ENCODE data around the gene USP30. TPM values are rescaled to one million over a fixed set of nuclear protein-coding genes. Genes with fewer than 3 reads are reported as not detected.

The USP30 gene
- total RNA-seq, 1 experiment from 2014 or later: 4.0 TPM

DNA sequence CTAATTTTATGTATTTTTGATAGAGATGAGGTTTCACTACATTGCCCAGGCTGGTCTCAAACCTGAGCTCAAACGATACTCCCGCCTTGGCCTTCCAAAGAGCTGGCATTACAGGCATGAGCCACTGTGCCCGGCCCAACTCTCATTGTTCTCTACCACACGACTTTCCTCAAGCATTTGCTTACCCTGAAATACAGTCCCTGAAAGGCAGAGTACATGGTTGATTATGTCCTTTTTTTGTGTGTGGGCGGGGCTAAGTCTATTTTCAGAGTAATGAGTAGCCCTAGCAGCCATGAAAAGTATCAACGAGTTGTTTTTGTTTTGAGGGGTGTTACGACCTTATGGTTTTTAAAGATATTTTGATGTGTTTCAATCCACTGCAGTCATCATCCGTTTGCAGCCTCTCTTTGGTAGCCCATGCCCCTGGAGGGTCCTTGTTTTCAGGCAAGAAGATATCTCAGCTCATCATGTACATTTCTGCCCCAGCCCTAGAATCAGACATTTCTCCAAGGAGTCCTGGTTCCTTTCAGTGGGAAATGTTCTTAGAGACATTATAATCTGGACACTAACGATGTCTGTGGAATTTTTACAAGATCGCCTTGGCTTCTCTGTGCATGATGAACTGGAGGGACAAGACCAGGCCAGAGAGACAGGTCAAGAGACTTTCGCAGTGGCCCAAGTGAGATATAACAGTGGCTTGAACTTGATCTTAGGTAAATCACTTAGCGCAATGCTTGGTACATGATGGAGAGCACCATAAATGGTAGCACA is 72.7 kb downstream of the USP30 start:
- Mint-ChIP-seq H3K27me3 (ENCODE audit: insufficient read depth, unreplicated experiment) (no peaks in the 10 kb centered on the region), H3K4me1 (ENCODE audit: insufficient read depth, unreplicated experiment) (no peaks in the 10 kb centered on the region), H3K36me3 (ENCODE audit: insufficient read depth, unreplicated experiment) (peaks cover 4% of the 10 kb centered on the region), H3K4me3 (ENCODE audit: unreplicated experiment) (no peak overlapping the region), H3K27ac (ENCODE audit: low read depth, unreplicated experiment) (no peak overlapping the region), H3K9me3 (ENCODE audit: unreplicated experiment) (no peaks in the 10 kb centered on the region)
- intact Hi-C loops (cut with micrococcal nuclease): no loop called here
- ChIA-PET POLR2A (no interaction called here), CTCF (interaction anchor here (0.7 to 1.6 kb wide), 4 partner anchors 13 to 651 kb away, joined by 3 to 6 read pairs (median 4); no protein-coding TSS in a partner anchor)
- no peak for DNase-seq (ENCODE audit: unreplicated experiment)
- TF ChIP-seq, protein P1, sequence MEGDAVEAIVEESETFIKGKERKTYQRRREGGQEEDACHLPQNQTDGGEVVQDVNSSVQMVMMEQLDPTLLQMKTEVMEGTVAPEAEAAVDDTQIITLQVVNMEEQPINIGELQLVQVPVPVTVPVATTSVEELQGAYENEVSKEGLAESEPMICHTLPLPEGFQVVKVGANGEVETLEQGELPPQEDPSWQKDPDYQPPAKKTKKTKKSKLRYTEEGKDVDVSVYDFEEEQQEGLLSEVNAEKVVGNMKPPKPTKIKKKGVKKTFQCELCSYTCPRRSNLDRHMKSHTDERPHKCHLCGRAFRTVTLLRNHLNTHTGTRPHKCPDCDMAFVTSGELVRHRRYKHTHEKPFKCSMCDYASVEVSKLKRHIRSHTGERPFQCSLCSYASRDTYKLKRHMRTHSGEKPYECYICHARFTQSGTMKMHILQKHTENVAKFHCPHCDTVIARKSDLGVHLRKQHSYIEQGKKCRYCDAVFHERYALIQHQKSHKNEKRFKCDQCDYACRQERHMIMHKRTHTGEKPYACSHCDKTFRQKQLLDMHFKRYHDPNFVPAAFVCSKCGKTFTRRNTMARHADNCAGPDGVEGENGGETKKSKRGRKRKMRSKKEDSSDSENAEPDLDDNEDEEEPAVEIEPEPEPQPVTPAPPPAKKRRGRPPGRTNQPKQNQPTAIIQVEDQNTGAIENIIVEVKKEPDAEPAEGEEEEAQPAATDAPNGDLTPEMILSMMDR (IDR thresholded peaks at IDR 0.05; ENCODE audit: unreplicated experiment): no peak
- no TSS peak for BruUV-seq (replicated peaks)

DNA sequence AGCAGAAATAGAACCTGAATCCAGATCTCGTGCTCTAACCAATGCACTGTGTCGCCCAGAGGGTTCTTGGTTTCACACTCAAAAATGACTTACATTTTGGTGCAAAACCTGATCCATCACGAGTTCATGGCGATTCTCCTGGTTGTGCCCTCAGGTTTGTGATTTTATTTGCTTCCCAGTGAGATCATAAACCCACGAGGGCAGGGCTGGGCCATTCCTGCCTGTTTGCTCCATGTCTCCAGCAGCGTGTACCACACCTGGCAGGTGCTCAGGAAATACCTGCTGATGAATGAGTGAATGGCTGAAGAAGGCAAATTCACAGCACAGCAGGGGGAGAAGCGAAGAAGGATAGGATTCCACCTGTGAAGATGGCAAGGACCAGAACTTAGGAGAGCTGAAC is 73.4 kb downstream of the USP30 start:
- intact Hi-C loops (cut with micrococcal nuclease): no loop called here
- Mint-ChIP-seq H3K4me3 (ENCODE audit: unreplicated experiment) (no peak overlapping the region), H3K9me3 (ENCODE audit: unreplicated experiment) (no peaks in the 10 kb centered on the region), H3K27ac (ENCODE audit: low read depth, unreplicated experiment) (no peak overlapping the region), H3K4me1 (ENCODE audit: insufficient read depth, unreplicated experiment) (no peaks in the 10 kb centered on the region), H3K36me3 (ENCODE audit: insufficient read depth, unreplicated experiment) (peaks cover 4% of the 10 kb centered on the region), H3K27me3 (ENCODE audit: insufficient read depth, unreplicated experiment) (no peaks in the 10 kb centered on the region)
- no peak for DNase-seq (ENCODE audit: unreplicated experiment)
- no TSS peak for BruUV-seq (replicated peaks)
- ChIA-PET CTCF (interaction anchor here (0.7 to 1.6 kb wide), 3 partner anchors 14 to 650 kb away, joined by 3 to 6 read pairs (median 3); no protein-coding TSS in a partner anchor), POLR2A (no interaction called here)
- TF ChIP-seq, protein P1 (IDR thresholded peaks at IDR 0.05; ENCODE audit: unreplicated experiment): no peak

DNA sequence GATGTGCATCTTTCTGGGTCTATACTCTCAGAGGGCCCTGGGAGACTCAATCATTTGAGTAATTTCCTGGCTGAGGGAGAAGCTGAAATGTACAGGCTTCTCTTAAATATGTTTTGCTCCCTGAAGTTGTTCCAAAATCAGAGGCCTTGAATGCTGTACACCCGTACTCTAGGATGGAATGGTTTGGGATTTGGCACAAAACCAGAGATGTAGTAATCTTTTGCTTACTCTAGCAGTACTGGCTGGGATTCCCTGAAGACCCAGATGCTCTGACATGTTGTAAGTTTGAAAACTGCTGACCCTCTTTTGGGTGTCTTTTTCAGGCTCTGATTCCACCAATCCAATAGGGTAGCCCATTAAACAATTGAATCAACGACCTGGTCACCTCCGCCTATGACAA is 74.4 kb downstream of the USP30 start:
- Mint-ChIP-seq H3K27ac (ENCODE audit: low read depth, unreplicated experiment) (no peak overlapping the region), H3K4me1 (ENCODE audit: insufficient read depth, unreplicated experiment) (no peaks in the 10 kb centered on the region), H3K9me3 (ENCODE audit: unreplicated experiment) (no peaks in the 10 kb centered on the region), H3K27me3 (ENCODE audit: insufficient read depth, unreplicated experiment) (no peaks in the 10 kb centered on the region), H3K36me3 (ENCODE audit: insufficient read depth, unreplicated experiment) (no peaks in the 10 kb centered on the region), H3K4me3 (ENCODE audit: unreplicated experiment) (no peak overlapping the region)
- no peak for DNase-seq (ENCODE audit: unreplicated experiment)
- intact Hi-C loops (cut with micrococcal nuclease): no loop called here
- TF ChIP-seq, protein P1 (IDR thresholded peaks at IDR 0.05; ENCODE audit: unreplicated experiment): no peak
- POLR2A ChIA-PET: interaction anchor here (0.6 kb wide), 1 partner anchor 14 kb away, joined by 3 read pairs; no protein-coding TSS in a partner anchor
- CTCF ChIA-PET: interaction anchor here (0.5 to 1.7 kb wide), 6 partner anchors 11 to 251 kb away, joined by 3 to 6 read pairs (median 4); no protein-coding TSS in a partner anchor
- BruUV-seq (replicated peaks): no TSS peak

DNA sequence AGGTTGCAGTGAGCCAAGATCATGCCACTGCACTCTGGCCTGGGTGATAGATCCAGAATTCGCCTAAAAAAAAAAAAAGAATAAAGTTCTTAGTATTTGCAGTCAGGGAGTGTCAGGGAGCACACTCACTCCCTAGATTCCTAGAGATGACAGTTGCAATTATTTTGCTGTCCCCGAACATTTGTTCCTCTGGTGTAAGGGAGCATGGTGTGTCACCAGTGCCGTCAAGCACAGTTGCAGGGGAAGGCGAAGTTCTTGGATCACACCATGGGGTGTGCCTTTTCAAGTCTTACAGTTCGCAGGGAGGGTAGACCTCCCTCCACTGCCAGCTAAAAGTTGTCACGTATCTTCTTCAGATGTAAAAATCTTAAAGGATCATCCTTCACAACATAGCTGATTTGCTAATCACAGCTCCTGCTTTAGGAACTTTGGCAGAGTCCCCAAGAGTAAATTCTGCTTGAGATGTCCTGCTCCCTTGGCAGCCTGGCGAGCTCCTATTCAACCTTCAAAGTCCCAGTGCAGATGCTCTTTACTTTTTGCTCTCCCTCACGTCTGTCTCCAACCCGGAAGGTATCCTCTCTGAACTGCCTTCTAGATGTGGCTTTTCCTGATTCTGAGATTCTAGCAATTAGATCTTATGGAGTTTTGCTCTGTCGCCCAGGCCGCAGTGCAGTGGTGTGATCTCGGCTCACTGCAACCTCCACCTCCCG is 75.3 kb downstream of the USP30 start:
- Mint-ChIP-seq H3K4me3 (ENCODE audit: unreplicated experiment) (no peak overlapping the region), H3K27me3 (ENCODE audit: insufficient read depth, unreplicated experiment) (peaks cover 5% of the 10 kb centered on the region), H3K9me3 (ENCODE audit: unreplicated experiment) (no peaks in the 10 kb centered on the region), H3K4me1 (ENCODE audit: insufficient read depth, unreplicated experiment) (no peaks in the 10 kb centered on the region), H3K36me3 (ENCODE audit: insufficient read depth, unreplicated experiment) (no peaks in the 10 kb centered on the region), H3K27ac (ENCODE audit: low read depth, unreplicated experiment) (no peak overlapping the region)
- TF ChIP-seq, protein P1 (IDR thresholded peaks at IDR 0.05; ENCODE audit: unreplicated experiment): no peak
- no TSS peak for BruUV-seq (replicated peaks)
- intact Hi-C loops (cut with micrococcal nuclease): no loop called here
- DNase-seq (ENCODE audit: unreplicated experiment): no peak
- ChIA-PET CTCF (interaction anchor here (1.0 to 1.7 kb wide), 2 partner anchors 16 to 20 kb away, joined by 3 to 6 read pairs; no protein-coding TSS in a partner anchor), POLR2A (interaction anchor here (0.6 kb wide), 1 partner anchor 13 kb away, joined by 3 read pairs; no protein-coding TSS in a partner anchor)
